Measurements from ENCODE around the gene NPB.

The NPB gene

DNA sequence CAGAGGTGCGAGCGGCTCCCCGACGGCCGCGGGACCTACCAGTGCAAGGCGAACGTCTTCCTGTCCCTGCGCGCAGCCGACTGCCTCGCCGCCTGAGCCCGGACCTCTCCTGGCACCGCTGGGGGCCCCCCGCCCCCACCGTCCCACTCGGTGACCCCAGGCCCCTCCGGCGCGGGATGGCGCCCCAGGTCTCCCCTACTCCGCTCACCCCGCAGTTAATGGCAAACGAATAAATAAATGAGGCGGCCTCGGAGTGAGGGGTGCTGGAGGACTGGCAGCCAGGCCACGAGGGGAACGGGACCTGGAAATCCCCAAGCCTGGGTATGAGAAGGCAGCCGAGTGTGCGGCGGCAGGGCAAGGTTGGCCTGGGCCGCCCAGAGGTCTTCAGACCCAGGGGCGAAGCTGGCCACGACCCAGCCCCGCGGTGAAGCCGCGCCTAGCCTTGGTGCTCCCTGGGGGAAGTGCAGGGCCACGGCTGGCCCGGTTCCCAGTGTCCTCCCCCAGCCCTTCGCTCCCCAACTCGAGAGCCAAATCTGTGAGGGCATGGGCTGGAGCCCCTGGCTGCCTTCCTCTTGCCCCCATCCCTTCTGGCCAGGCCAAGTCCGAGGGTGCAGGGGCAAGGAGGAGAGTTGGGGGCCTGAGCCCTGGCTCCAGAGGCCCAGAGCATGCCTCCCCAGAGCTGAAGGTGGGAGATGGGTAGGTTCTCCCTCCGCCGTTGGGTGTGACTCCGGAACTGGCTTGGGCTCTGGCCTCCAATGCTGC, 796 bp downstream of the NPB start:
- DNase-seq (ENCODE audit: low read depth): no peak
- H3K4me3 ChIP-seq (ENCODE audit: low read length): no peak overlapping the region
- TF ChIP-seq, protein P1, sequence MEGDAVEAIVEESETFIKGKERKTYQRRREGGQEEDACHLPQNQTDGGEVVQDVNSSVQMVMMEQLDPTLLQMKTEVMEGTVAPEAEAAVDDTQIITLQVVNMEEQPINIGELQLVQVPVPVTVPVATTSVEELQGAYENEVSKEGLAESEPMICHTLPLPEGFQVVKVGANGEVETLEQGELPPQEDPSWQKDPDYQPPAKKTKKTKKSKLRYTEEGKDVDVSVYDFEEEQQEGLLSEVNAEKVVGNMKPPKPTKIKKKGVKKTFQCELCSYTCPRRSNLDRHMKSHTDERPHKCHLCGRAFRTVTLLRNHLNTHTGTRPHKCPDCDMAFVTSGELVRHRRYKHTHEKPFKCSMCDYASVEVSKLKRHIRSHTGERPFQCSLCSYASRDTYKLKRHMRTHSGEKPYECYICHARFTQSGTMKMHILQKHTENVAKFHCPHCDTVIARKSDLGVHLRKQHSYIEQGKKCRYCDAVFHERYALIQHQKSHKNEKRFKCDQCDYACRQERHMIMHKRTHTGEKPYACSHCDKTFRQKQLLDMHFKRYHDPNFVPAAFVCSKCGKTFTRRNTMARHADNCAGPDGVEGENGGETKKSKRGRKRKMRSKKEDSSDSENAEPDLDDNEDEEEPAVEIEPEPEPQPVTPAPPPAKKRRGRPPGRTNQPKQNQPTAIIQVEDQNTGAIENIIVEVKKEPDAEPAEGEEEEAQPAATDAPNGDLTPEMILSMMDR (conservative IDR thresholded peaks at IDR 0.05; ENCODE audit: low read length): no peak

DNA sequence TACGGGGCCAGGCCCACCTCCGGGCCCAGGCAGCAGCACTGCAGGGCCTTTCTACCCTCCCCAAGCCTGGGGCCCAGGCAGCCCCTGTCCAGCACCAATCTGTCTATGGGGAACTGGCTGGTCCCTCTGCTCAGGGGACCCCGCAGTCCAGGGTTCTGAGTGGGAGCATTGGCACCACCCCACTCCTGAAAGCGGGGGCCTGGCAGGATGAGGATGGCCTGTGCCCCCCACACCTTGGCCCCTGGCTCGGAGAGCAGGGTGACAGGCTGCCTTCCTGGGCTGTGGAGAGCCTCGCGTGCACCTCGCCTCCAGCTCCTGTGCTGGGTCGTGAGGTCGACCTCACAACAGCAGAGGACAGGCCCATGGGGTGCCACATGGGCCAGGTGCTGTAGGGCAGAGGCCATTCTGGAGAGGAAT, 1.4 kb downstream of the NPB start:
- TF ChIP-seq, protein P1 (conservative IDR thresholded peaks at IDR 0.05; ENCODE audit: low read length): no peak
- DNase-seq (ENCODE audit: low read depth): no peak
- no peak overlapping the region for H3K4me3 ChIP-seq (ENCODE audit: low read length)

DNA sequence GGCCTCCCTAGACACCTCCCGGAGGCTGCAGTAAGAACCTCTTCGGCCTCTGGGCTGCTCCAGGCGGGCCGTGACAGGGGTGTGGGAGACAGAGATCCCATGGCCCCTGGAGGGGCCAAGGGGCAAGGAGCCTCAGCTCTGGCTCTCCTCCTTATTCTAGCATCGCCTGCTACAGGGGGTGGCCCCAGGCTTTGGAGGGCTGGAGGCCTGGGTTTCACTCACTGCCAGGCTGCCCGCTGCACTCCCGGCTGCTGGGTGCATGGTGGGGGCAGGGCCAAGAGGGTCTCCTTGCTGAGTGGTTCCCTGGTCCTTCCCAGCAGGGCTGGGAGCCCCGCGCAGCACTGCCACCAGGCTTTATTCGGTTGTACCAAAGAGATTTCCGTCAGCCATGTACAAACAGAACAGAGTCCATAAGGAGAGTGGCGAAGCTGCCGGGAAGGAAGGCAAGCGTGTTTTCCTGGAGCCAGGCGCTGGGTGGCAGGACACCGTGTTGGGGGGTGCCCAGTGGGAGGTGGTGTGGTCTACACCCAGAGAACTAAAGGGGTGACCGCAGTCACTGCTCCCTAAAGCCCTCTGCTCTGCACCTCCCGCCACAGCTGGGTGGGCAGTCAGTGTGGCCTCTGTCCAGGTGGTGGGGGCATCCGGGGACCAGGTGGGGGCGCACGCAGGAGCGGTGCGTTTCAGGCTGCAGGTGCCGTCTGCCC, 2.0 kb downstream of the NPB start:
- H3K4me3 ChIP-seq (ENCODE audit: low read length): no peak overlapping the region
- DNase-seq (ENCODE audit: low read depth): no peak
- TF ChIP-seq, protein P1 (conservative IDR thresholded peaks at IDR 0.05; ENCODE audit: low read length): no peak

DNA sequence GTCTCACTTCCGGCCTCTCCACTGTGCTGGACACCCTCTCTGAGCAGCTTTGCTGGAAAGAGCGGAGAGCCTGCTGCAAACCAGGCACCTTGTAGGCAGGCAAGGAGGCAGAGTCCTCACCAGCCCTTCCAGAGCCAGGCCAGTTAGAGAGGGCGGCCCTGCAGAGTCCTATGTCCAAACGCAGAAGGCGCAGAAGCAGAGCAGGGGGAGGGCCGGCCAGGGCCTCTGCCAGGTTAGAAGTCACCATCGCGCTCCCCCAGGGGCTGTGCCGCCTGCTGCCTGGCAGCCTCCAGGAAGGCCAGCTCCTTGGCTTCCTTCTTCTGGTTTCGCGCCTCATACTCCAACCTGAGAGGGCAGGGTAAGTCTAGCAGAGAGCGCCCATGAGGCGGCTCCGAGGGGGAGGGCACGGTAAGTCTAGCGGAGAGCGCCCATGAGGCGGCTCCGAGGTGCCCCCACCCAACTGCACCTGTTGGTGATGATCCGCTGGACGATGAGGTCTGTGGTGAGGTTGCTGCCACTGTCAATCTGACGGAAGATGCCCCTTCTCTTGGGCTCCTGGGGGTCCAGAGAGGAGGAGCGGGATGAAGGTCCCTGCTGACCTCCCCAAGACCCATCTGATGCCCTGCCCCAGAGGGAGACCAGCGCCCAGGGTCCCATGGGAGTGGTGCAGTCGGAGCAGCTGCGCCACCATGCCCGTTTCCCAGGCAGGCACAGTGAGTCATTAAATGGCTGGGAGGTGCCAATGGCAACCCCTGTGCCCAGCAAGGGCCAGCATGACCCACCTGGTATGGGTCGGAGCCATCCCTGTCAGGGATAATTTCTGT, 2.8 kb downstream of the NPB start:
- no peak overlapping the region for H3K4me3 ChIP-seq (ENCODE audit: low read length)
- TF ChIP-seq, protein P1 (conservative IDR thresholded peaks at IDR 0.05; ENCODE audit: low read length): no peak
- DNase-seq (ENCODE audit: low read depth): no peak

DNA sequence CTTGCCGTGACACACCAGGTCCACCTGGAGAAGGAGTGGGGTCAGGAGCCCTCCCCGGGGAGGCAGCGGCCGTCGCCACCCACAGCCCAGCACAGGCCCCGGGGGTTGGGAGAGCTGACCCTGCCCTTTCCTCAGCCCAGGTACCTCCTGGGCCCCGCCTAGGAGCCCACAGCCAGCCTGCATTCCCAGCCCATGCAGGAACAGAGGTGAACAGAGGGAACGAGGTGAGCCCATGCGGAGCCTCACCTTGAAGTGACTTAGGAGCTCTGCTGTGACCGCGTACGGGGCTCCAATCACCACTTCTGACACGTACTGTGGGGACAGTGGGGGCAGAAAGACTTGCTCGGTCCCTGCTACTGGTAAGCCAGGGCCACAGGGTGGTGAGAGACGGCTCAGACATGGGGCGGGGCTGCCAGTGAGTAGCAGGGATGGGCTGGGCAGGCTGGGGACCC, 3.4 kb downstream of the NPB start:
- TF ChIP-seq, protein P1 (conservative IDR thresholded peaks at IDR 0.05; ENCODE audit: low read length): no peak
- DNase-seq (ENCODE audit: low read depth): no peak
- no peak overlapping the region for H3K4me3 ChIP-seq (ENCODE audit: low read length)

DNA sequence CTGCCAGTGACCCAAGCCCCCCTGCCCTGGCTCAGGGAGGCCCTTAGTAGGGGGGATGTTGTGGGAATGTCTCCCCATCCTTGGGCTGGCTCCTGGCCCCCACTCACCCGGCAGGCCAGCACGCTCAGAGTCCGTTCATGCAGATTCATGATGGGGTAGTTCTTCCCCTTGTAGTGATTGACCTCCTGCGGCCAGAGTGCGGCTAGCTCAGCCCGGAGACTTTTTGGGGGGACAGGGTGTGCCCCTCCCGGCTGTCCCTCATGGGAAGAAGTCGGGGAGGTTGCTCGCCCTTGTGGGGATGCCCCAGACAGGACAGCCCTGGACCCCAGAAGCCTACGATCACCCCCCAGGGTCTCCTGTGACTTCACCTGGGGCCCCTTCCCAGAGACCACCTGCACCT, 4.0 kb downstream of the NPB start:
- TF ChIP-seq, protein P1 (conservative IDR thresholded peaks at IDR 0.05; ENCODE audit: low read length): no peak
- H3K4me3 ChIP-seq (ENCODE audit: low read length): no peak overlapping the region

More for the DNA sequence above, 4.0 kb downstream of the NPB start:
- no peak for DNase-seq (ENCODE audit: low read depth)
